T47D (cell line): ENCODE results near the gene MMEL1.

Experiments
- DNase-seq, 2 experiments: peaks; one replicate each; pipeline versions ENCODE4 v3.0.0 to v3.0.0-alpha.2; 2011 to 2012; ENCODE audit warnings: low read depth in 1 of 2, low spot score in 1 of 2
- JUND ChIP-seq: IDR thresholded peaks from 2 replicates; pipeline ENCODE4 v1.6.1; 2012; ENCODE audit warnings: low read depth
- in situ Hi-C: cut with HindIII; loops from 2 replicates; pipeline ENCODE4 v1.10.0; 2016; ENCODE audit warnings: low sequenced_read_pairs, low pct_unique_long_range_greater_than_20kb

Gene MMEL1

GRCh38 chr1:2603521-2604155 lies 29.2 kb downstream of the MMEL1 start:
- DNase-seq = no peak
- in situ Hi-C loops = no loop called here
- no peak for TF ChIP-seq JUND

GRCh38 chr1:2602866-2603520 lies 29.8 kb downstream of the MMEL1 start:
- DNase-seq = no peak
- in situ Hi-C loops = no loop called here
- no peak for TF ChIP-seq JUND

GRCh38 chr1:2602311-2602835 lies 30.4 kb downstream of the MMEL1 start:
- no peak for DNase-seq
- TF ChIP-seq JUND = no peak

GRCh38 chr1:2601721-2602303 lies 31.0 kb downstream of the MMEL1 start:
- in situ Hi-C loops = no loop called here

More at GRCh38 chr1:2602311-2602835, 30.4 kb downstream of the MMEL1 start:
- in situ Hi-C loops = no loop called here

GRCh38 chr1:2598329-2598931 lies 34.4 kb downstream of the MMEL1 start:
- in situ Hi-C loops = no loop called here
- DNase-seq = no peak
- TF ChIP-seq JUND = no peak

More at GRCh38 chr1:2601721-2602303, 31.0 kb downstream of the MMEL1 start:
- DNase-seq = no peak
- TF ChIP-seq JUND = no peak

GRCh38 chr1:2597441-2598328 lies 35.1 kb downstream of the MMEL1 start:
- in situ Hi-C loops = no loop called here

GRCh38 chr1:2596530-2597333 lies 36.1 kb downstream of the MMEL1 start:
- no peak for TF ChIP-seq JUND
- no peak for DNase-seq
- in situ Hi-C loops = no loop called here

More at GRCh38 chr1:2597441-2598328, 35.1 kb downstream of the MMEL1 start:
- no peak for TF ChIP-seq JUND
- no peak for DNase-seq

- no peak for DNase-seq
- in situ Hi-C loops = no loop called here
- TF ChIP-seq JUND = no peak
Measured at GRCh38 chr1:2595812-2596529, 36.8 kb downstream of the MMEL1 start.

GRCh38 chr1:2595261-2595811 lies 37.5 kb downstream of the MMEL1 start:
- no peak for DNase-seq
- in situ Hi-C loops = no loop called here
- no peak for TF ChIP-seq JUND

GRCh38 chr1:2594641-2595131 lies 38.1 kb downstream of the MMEL1 start:
- in situ Hi-C loops = no loop called here
- no peak for TF ChIP-seq JUND
- no peak for DNase-seq
